Measurements from ENCODE around the gene SLC35A1.
A peak's percentile ranks its signal among the peaks of the same experiment; 100 is the strongest.
"Not testable (repeated sequence)": the region's sequence is repeated elsewhere in the genome, so short reads cannot be mapped to it uniquely, and the experiment has no call there.

SLC35A1 gene, protein sequence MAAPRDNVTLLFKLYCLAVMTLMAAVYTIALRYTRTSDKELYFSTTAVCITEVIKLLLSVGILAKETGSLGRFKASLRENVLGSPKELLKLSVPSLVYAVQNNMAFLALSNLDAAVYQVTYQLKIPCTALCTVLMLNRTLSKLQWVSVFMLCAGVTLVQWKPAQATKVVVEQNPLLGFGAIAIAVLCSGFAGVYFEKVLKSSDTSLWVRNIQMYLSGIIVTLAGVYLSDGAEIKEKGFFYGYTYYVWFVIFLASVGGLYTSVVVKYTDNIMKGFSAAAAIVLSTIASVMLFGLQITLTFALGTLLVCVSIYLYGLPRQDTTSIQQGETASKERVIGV

DNA sequence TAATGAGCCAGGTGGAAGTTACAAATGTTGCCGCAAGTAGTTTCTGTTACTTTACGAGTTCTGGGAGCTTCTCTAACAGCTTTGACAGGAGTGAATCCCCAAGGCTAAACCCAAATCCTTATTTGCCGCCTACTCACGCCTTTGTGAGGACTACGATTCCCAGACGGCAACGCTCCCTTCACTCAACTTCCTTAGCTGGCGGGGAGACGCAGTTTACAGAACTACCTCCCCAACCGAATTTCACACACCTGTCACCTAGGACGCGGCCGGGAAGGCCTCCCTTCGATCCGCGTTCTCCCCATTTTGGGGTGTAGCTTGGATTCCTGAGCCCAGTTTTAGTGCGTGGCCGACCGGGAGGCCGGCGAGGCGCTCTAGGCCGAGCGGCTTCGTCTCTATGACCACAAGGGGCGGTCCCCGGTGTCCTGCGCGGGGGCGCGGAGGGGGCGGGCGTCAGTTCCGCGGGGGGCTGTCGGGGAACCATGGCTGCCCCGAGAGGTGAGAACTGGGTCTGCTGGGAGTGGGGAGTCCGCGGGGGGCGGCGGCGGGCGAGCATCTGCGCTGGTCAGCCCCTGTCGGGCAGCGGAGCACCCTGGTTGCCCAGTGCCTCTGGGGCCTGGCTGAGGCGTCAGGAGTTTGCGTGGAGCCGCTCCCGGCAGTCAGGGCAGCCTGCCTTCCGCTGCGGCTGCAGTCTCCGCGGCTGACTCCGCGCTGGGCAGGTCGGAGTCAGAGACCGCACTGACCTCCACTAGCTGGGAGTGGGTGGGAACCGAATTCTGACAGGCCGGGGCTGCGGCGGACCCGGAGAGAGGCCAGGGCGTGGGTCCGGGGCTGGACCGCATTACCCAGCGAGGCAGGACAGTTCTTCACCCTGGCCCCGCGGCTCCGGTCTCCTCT, at the start of gene SLC35A1:
Gene SLC35A1 (plus strand): TSS at position 450 of the 894 bp plus-strand sequence. CDS start 30 bp downstream, at position 480.
- DNase-seq: peak in 1 of 2 experiments; percentile 55

DNA sequence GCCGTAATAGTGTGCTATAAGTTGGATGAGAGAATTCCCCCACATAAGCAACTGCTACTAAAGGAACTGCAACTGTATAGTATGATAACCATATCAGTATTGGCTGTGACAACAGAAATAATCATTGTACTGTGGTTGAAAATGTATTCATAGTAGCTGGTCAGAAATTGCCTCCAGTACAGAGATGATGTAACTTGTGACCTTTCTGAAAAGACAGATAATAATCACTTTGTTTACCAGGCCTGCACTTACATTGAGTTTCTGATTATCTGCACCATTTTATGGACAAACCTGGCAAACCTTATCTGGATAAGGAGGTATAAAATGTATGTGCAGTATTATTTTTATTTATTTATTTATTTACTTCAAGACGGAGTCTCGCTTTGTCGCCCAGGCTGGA, 46.0 kb upstream of the SLC35A1 start:
- DNase-seq: no peak

DNA sequence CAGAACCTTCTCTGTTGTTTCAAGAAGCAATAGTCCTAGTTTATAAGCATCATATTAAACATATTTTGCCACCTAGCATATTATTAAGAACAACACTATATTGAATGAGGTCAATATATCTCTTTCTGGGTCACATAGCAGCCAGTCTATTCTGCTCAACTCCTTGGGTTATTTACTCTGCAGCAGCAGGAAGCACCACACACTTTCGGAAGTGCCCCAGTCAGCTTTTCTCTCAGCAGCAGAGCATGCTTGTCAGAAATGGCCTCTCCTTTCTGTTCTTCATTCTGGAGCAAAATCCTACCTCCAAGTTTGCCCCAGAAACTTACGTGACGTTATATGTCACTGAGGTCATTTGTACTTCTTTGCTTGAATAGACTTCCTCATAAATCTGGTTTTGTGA, 42.3 kb upstream of the SLC35A1 start:
- no peak for DNase-seq

DNA sequence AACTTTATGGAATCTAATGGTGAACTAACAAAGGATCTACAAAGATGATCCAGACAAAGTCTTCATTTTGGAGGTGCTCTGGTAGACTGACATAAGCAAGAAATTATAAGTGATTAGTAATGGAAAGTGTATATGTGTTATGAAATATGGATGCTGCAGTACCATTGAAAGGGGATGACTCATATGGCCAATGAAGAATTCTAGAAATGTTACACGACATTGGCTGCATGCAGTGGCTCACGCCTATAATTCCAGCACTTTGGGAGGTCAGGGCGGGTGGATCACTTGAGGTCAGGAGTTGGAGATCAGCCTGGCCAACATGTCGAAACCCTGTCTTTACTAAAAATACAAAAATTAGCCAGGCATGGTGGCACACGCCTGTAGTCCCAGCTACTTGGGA, 41.5 kb upstream of the SLC35A1 start:
- DNase-seq: no peak

DNA sequence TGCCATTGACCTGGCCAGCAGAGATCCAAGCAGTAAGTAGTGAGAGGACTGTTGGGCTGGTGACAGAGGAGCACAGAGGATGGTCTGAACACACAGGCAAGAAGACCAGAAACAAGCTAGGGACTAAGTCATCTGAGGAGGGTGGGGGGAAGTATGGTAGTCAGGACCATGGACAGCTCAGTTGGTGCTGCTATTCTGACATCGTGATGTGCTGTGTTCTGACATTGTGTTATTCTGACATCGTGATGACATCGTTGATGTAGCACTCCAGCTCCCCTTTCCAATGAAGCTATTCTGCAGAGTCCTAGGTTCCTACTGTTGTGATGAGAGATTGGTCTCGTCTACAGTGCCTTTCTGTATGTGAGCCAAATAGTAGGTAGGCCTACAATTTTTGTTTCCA, 36.3 kb upstream of the SLC35A1 start:
- DNase-seq: no peak

DNA sequence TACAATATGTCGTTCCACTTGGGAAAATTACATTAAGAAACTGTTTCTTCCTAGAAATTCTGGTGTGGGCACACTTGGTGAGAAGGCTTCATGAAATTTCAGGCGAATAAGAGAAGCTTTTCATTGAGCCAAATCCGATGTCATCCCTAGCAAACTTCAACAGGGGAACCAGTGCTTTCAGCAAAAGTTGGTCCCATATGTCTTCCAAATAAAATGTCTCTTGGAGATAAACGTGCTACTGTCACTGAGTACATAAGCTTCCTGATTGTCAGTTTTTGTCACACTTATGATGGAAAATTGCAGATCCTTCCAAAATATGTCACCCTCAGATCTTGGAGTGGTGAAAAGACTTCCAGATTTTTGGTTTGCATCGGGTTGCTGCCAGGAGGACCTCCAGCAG, 31.1 kb upstream of the SLC35A1 start:
- no peak for DNase-seq

DNA sequence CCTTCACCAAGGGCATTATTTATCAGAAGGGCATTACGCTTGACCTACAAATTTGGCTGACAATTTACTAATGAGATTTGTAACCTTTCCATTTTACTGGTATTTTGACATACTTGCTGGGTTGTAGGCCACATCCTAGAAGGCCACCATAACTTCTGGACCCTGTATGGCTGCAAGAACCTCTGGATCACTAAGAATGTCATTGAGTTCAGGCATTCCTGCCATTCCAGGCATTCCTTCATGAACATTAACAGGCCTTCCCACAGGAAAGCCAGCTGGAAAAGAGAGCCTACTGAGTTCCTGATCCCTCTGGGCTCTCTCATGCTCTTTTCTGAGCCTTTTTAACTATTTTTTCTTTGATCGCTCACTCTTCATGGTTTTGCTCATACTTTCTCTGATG, 28.4 kb upstream of the SLC35A1 start:
- no peak for DNase-seq

DNA sequence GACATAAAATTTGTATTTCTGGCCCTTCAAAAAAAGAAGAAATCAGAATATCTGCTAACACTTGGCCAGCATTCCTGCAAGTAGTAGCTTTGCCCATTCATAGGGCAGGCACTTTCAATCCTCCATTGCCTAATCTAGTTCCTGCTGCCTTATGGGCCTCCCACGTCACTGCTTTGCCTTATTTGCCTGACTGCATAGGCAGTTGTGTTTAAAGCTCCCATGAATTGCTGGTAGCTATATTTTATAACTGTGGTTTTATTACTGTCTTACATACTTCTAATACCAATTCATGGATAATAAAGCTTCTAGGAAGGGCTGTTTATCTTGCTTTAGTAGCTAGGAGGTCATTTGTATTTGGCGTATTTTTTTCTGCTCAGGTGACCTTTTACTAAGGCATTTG, 7.7 kb upstream of the SLC35A1 start:
- DNase-seq: no peak

DNA sequence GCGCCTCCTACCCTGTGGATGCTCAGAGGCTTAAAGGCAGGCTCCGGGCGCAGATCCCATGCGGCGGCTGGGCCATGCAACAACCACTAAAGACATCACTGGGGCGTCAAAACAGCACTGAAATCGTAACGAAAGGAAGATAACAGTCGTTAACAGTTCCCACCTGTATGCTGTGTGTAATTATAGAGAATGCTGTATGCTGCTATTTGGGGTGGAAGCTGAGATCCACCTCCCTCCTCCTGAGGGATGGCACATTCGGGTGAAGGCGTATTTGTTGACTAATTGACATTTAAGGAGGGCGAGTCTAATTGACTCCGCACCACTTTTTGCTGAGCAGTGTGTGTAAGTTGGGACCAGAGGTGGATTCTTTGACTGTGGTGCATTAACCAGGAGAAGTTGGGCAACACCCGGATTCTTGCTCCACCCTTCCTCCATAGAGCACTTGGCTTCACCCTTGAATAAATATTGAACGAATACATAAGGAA, 687 bp downstream of the SLC35A1 start:
- no peak for DNase-seq

DNA sequence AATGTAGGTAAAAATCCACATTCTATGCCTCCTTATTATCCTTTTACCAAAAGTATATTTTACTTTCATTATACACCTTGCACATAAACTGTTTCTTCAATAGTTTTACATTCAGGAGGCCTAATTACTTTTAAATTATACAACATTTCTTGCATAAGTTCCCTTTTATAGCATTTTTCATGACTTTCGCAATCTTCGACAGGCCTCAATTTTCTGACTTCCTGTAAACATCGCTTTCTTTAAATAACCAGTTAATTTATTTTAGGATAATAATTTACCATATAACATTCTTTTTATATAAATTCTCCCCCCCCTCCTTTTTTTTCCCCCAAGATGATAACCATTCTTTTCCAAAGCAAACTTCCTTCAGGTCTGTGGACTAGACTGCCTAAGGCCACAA, 9.2 kb downstream of the SLC35A1 start:
- DNase-seq: no peak

DNA sequence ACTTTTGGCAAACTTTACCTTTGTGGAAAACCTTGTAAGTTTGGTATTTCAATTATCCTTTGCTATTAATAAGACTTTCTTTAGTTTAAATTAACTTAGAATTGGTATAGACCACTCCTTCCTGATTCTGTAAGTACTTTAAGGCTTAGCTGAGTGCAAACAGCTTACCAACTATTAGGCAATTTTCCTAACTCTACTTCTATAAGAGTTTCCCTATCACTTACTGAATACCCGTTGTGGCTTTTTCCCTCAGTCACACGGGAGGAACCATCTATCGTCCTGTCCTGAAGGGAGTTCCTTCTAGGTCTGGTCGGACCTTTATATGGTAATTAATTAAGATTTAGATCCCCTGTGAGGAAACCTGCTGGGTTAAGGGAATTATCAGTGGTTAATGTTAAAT, 9.6 kb downstream of the SLC35A1 start:
- no peak for DNase-seq

DNA sequence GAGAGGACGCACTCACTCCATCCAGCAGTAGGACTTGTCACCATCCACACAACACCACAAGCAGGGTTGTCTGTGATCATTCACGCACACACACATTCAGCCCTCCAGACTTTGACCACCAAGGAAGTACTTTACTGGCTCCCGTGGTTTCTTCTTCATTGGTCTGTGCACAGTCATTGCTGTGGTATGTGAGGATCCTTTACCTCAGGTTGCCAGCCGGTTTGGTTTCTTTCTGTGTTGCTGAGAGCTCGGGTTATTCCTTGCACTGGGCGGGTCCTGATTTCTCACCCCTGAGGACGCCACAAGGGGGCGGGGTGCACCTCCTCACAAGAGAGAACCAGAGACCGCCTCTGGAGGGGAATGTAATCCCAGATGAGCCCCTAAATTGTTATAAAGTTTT, 11.2 kb downstream of the SLC35A1 start:
- DNase-seq: no peak

DNA sequence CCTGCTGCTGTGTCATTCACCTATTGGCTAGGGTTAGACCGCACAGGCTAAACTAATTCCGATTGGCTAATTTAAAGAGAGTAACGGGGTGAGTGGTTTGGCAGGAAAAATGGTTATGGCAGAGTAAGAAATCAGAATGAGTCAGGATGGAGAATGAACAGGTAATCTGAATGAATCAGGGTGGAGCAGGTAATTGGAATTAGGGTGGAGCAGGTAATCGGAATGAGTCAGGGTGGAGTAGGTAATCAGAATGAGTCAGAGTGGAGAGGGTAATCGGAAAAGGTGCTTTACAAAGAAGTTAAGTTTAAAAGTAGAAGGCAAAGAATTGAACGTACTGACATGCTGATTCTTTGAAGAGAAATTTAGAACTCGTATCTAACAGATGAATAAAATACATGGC, 11.7 kb downstream of the SLC35A1 start:
- DNase-seq: no peak

DNA sequence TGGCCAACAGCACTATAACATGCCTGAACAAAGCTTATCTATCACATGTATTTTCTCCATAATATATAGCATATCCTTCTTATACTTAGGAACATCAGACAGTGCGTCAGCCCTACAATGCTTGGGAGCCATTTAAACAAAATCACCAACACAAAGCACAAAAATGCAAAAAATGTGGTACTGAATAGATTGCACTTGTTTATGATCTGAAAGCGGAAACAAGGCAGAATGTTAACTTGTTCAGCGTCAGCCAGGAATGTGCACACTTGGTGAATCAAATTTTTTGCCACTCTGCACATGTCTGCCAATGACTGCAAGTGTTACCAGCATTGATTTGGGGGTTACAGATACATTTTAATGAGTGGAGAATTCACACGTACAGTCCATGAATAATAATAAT, 14.8 kb downstream of the SLC35A1 start:
- no peak for DNase-seq

DNA sequence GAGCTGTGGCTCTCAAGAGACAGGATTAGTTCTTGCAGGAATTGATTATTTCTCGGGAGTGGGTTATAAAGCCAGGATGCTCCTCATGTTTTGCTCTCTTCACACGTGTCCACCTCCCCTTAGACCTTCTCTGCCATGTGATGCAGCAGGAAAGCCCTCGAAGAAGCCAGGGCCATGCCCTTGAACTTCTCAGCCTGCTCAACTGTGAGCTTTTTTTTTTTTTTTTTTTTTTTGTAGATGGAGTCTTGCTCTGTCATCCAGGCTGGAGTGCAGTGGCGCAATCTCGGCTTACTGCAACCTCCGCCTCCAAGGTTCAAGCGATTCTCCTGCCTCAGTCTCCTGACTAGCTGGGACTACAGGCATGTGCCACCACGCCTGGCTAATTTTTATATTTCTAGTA, 16.6 kb downstream of the SLC35A1 start:
- not testable (repeated sequence) for DNase-seq

DNA sequence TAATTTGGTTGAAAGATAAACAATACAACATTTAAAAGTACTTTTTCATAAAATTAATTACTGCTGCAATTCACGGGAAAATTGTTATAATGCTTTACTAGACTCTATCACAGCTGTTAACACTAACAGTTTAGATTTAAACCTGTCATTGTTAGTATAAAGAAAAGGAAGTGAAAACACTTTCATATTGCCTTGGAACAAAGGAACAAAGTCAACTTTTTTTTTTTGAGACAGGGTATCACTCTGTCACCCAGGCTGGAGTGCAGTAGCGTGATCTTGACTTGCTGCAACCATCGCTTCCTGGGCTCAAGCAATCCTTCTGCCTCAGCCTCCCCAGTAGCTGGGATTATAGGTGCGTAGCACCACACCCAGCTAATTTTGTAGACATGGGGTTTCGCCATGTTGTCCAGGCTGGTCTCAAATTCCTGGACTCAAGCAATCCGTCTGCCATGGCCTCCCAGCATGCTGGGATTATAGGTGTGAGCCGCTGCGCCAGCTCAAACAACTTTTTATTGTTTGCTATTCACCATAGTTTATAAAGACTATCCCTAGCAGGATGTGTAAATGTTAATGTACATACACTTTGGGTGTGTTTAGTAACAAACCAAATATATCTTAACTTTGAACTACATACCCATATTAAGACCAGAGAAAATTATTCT, 22.1 kb downstream of the SLC35A1 start:
- no peak for DNase-seq

DNA sequence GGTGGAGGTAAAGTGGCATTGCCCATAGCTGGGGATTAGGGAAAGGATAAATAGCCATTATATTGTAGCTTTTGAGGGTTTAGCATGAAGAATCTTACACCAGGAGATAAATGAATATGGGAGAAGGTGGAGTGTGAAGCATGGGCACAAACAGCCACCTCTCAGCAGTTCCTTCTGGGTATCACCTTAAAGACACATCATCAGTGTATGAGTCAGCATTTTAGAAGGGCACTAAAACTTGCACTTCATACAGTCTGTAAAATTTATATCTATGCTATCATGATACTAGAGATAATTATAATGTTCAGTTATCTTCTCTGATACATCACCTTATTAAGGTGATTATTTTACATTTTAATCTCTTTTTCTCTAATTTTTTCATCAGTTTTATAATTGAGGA, 25.3 kb downstream of the SLC35A1 start:
- no peak for DNase-seq

DNA sequence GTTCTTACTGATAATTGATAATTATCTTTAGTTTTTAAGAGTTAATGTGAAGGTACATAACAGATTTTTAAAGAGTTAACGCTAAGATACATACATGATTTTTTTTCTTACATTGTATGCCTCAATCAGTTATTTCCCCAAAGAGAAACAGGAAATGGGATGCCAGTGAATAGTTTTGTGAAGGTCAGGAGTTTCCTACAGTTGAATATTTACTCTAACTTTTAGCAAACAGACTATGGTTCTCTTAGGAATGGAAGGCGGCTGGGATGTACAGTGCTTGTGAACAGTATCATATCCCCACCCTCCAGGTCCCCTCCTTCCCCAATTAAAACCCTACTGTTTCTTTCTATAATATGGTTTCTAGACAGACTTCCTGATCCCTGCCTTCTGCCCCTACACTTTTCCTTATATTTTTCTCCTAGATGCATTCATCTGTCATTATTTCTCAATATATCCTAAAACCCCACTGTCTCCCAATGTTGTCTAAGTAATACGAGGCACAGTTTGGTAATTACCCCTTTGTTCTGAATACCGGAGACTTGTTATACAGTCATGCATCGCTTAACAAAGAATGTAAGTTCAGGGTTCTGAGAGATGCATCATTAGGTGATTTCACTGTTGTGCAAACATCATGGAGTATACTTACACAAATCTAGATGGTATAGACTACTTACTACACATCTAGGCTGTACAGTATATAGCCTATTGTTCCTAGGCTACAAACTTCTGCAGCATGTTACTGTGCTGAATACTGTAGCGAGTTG, 29.2 kb downstream of the SLC35A1 start:
- no peak for DNase-seq

DNA sequence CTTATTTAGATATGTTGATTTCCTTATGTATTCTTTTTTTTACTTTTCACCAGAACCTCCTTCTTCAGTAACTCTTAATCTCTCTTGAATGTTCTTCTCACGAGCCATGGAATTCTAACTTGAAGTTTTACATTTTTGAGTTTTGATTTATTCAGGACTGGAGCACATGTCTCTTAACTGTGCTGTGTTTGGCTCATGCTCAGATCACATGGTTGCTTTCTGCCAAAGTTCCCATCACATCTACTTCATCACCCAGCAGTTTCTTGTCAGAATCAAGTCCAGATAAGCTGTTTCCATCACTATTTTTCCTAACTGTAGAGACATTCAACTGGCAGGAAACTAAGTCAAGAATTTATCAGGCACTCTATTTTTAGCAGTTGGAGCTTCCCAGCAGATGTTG, 31.7 kb downstream of the SLC35A1 start:
- no peak for DNase-seq

DNA sequence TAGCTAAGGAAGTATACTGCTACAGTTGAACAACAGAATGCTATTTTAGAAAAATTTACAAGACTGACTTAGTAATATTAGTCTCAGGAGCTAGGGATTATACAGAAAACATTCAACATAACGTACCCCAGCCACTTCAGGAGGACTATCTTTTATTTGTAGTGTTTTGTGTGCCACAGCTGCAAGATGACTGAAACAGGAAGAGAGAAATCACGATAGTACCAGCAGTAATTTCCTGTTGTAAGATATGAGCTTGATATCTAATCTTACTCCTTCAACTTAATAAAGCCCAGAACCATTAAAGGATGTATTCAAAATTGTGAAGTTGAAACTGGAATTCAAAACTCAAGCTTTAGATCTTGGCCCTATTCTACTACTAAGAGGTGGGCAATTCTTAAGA, 42.1 kb downstream of the SLC35A1 start:
- DNase-seq: no peak

DNA sequence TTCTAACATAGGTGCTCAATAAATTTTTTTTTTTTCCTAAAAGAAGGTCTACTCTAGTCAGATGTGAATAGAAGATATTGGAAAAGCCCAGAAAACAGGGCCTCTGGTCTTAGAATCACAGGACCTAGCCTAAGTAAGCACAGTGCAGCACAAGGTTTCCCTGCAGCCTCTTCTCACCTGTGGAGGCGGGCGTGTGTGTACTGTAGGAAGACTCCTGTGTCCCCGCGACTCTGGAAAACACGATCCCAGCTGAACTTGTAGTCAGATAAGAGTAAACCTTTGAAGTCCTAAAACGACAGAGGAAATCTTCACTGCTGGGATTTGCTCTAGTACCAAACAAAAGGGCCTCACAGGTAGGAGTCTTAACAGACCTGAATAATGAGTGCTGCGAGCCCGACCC, 45.7 kb downstream of the SLC35A1 start:
- DNase-seq: no peak

DNA sequence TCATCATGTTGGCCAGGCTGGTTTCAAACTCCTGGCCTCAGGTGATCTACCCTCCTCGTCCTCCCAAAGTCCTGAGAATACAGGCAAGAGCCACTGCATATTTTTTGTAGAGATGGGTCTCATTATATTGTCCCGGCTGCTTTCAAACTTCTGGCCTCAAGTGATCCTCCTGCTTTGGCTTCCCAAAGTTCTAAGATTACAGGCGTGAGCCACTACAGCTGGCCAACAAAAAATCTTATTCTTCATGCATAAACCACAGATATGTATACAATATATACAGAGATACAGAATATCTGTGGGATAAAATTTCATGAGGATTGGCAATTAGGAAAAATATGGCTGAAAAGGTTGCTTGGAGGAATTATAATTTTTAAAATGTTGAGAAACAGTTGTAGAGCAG, 49.9 kb downstream of the SLC35A1 start:
- DNase-seq: no peak

DNA sequence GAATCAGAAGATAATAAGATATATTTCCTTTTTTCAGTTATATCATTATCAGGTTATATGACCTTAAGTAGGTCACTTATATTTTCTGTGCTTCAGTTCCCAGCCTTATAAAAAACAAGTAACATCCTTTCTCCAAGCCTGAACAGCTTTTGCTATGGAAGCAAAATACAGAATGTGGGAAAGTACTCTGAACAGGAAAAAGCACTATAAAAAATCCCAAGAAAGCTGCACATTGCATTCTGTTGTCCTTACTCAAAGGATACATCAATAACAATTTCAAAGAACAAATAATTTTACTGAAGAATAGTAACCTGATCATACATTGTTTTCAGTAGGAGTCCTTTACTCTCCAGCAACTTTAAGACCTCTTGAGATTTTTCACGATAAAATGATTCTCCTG, 56.4 kb downstream of the SLC35A1 start:
- no peak for DNase-seq
